HG02852 (cell line): ENCODE data around the gene RNU1-2.
"Not testable (repeated sequence)": the region's sequence is repeated elsewhere in the genome, so short reads cannot be mapped to it uniquely, and the experiment has no call there.

Experiments used
- ATAC-seq: cut with Tn5 transposase; IDR thresholded peaks from one replicate; pipeline ENCODE4 v1.9.1; 2021; ENCODE audit warnings: mild to moderate bottlenecking, moderate library complexity; ENCODE audit not compliant: unreplicated experiment

RNU1-2 gene

DNA sequence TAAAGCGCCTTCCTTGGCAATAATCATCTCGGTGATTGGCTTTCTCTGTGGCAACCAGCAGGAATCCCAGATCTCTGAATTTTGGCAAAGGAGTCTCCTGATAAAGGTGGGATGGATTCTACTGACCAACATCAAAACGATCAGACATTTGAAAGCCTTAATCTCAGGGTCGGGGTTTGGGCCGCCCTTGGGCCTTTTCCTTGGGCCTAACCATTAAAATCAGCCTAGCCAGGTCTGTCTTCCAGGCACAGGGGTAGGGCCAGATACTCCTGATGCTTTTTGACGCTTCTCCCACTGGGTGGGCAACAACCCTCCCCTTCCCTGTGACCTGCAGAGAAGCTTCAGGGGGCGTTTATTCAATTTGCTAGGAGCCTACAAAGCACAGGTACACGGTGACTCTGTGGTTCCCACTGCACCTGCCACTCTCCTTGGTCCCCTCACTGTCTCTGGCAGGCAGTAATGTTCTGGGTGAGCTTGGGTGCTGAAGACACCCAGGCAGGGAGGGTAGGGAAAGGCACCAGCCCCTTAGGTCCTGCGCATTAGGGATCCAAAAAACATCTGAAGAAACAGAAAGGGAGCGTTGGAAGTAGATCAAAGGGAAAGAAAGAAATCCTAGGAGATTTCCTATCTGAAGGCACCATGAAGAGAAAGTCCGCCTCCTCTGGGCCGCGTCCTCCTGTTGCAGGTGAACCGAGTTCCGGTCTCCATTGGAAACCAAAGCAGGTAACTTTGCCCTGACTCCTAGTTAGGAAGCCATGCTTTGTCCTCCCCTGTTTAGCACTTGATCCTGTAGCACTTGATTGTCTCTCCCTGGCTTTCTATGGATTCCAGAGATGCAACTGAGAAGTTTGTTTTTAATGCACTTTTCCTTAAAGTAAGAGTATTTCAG, 12.3 kb downstream of the RNU1-2 start:
- ATAC-seq = no peak

GRCh38 chr1:16911851-16912721, 16.3 kb downstream of the RNU1-2 start:
- ATAC-seq = not testable (repeated sequence)

GRCh38 chr1:16912742-16913141, 17.0 kb downstream of the RNU1-2 start:
- ATAC-seq = not testable (repeated sequence)

DNA sequence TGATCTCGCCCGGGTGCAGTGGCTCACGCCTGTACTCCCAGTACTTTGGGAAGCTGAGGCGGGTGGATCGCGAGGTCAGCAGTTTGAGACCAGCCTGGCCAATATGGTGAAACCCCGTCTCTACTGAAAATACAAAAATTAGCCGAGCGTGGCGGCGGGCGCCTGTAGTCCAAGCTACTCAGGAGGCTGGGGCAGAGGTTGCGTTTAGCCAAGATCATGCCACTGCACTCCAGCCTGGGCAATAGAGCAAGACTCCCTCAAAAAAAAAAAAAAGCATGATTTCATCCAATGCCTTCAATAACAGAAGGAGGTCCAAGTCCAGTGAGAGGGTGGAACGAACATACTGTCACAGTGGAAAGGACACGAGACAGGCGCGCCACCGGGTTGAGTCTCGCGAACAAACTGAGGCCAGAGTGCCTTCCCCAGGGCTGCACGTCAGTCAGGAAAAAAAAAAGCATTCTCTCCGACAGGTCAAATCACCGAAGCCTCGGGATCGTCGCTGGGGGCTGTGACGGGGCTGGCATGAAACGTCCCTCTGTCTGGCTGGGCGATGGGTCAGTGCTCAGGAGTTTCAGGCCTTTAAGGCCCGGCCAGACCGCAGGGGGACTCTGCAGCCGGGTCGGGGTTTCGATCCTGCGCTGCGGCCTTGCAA, 17.5 kb downstream of the RNU1-2 start:
- ATAC-seq = no peak

DNA sequence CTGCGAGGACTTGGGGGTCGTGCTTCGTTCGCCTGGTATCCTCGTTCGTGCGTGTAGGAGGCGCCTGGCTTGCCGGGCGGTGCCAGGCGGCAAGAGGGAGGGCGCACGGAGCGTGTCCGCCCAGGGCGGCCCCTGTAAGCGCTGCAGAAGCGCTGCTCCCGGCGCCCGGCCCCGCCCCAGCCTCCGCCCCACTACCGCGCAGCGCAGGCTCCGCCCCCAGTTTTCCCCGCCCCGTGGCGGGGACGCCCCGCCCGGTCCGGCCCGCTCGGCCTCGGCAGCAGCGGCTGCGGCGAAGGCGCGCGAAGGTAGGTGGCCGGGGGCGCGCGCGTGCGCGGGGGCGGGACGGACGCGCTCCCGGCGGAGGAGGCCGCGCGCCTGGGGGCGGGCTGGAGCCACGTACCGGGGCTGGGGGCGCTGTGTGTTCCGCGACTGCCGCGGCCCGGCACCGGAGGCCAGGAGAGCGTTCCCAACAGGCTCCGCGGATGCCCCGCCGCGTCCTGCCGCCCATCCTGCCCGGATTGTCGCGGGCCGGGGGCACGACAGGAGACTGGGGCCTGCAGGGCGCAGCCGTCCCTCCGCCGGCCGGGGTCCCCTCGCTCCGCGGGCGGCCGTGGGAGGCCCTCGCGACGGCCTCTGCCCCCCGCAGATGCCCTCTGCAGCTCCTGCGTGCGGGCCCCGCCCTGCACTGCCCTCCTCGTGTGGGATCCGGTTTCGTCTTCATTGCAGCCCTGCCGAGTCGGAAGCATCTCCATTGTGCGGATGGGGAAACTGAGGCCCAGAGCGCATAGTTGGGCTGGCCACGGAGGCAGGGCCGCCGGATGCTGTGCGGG, 18.3 kb downstream of the RNU1-2 start:
- peak; percentile 84 for ATAC-seq

DNA sequence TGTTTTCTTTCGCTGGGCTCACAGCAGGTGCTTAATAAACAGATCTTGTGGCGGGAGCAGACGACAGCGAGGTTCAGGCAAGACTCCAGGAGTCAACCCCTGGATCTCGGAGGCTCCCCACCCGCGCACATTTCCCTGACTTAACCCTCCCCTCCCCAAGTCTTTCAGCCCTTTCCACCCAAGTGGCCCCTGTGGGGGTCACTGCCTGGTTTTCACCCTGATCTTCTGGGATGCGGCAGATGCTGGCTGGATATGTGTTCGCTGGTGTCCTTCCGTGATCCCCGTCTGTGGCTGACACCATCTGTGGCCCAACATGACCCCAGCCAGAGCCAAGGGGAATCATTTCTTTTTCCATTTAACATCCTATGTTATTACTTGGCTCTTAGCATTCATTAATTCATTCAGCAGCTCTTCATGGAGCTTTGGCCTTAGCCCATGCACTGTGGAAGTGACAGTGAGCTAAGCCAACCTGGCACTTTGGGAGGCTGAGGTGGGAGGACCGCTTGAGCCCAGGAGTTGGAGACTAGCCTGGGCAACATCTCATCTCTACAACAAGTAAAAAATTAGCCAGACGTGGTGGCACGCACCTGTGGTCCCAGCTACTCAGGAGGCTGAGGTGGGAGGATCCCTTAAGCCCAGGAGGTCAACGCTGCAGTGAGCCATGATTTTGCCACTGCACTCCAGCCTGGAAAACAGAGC, 19.3 kb downstream of the RNU1-2 start:
- ATAC-seq = not testable (repeated sequence)

GRCh38 chr1:16915627-16915973, 19.8 kb downstream of the RNU1-2 start:
- no peak for ATAC-seq

- ATAC-seq = not testable (repeated sequence)
Measured at GRCh38 chr1:16916036-16916880, 20.5 kb downstream of the RNU1-2 start.

GRCh38 chr1:16918371-16918770, 22.6 kb downstream of the RNU1-2 start:
- no peak for ATAC-seq

DNA sequence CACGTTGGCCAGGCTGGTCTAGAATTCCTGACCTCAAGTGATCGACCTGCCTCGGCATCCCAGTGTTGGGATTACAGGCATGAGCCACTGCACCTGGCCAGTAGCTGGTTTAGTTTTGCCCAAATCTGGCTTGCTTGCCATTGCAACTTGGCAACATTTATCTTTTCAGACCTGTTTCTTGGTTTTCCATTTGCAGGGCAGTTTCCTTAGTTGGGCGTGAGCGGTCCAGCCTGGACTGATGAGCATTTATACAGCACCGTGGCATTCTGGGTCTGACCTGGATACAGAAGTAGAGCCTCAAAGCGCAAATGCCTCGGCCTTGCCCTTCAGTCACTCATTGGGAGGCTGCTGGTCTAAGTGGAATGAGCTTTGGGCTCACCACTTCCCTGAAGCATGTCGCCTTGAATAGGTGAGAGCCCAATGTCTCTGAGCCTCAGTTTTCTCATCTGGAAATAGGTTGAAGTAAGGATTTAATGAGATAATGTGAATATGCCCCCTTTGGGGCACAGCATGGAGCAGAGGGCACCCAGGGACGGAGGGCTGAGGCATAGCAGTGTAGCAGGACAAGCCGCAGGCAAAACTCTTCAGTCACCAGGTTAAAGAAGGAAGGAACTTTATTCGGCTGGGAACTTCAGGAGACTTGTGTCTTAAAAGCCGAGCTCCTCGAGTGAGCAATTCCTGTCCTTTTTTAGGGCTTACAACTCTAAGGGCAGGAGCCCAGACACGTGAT, 23.3 kb downstream of the RNU1-2 start:
- ATAC-seq = not testable (repeated sequence)

GRCh38 chr1:16920951-16921350, 25.2 kb downstream of the RNU1-2 start:
- no peak for ATAC-seq

DNA sequence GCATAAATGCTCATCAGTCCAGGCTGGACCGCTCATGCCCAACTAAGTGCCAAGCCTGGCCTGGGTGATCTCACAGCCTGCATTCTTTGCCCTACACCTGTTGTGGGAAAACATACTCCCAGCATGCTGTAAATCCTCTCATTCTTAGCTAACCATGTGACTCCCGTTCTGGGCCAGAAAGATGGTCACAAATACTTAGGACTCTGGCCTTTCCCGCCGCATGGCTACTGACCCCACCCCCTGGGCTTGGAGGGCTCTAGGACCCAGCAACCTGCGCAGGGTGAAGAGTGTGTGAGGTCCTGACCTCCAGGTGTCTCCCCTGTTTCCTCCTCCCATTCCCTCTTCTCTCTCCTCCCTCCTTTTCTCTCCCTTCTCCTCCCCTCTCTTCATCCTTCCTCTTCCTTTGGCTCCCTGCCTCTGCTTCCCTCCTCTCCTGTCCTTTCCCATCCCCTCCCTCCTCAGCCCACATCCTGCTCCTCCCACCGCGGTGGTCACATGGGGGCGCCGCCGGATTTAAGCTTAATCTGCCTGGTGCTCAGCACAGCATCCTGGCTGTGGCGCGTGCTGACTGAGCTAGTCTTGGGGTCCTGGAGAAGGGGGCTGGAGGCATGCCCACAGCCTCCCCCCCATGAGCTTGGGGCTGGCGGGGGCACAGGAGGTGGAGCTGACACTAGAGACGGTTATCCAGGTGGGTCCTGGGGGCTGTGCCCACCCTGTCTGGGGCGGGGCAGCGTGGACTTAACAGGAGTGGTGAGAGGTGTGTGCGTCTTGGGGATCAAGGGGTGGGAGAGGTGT, 25.8 kb downstream of the RNU1-2 start, which contains the start of gene CROCC:
Gene CROCC (plus strand): TSS at position 541 of the 795 bp plus-strand sequence. CDS start 88 bp downstream, at position 629.
- no peak for ATAC-seq

DNA sequence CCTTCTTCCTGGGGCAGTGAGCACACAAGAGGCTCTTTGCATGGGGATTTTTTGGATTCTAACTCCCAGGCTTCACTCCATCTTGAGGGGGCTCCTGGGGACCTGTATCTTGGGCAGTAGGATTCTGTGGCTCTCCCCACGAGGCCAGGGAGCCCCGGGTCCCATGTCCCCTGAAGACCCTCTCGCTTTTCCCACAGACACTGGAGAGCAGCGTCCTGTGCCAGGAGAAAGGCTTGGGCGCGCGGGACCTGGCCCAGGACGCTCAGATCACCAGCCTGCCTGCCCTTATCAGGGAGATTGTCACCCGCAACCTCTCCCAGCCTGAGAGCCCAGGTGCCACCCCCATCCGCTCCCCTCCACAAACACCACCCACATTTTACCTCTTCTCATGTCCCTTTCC, 26.7 kb downstream of the RNU1-2 start:
- no peak for ATAC-seq

DNA sequence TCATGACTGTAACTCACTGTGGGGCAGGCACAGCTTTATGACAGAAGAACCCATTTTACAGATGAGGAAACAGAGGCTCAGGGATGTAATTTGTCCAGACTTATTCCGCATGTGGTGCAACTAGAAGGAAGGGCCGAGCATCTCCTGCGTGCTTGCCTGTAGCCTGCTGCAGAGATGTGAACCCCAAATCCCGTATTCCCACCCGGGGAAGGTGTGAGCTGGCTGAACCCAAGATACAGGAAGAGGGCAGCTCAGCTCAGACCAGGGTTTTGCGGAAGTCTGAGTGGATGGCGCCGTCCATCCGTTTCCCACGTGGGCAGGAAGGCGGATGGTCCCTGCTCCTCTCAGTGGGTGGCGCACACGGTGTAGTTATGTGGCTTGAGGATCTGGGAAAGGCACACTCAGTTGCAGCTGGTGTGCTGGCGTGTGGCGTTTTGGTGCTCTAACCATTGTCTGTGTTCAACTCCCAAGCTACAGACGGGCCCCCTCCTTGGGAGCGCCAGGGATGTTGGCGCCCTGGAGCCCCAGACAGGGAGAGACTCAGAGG, 27.2 kb downstream of the RNU1-2 start:
- ATAC-seq = no peak

- no peak for ATAC-seq
Measured at GRCh38 chr1:16924216-16924918, 28.6 kb downstream of the RNU1-2 start.

- ATAC-seq = no peak
Measured at GRCh38 chr1:16924919-16925477, 29.2 kb downstream of the RNU1-2 start.
